ENCODE measurements around the gene CNTN4.

- TF ChIP-seq CTCF (IDR thresholded peaks at IDR 0.05): no peak
- no peak for TF ChIP-seq POLR2AphosphoS5 (IDR thresholded peaks at IDR 0.05; ENCODE audit: insufficient read depth in 1 of 2, low read depth in 1 of 2)
These were observed 167.9 kb downstream of the CNTN4 start for GRCh38 chr3:2266606-2267005.

Measured in vagina (tissue), 2 donors.